Measurements from ENCODE around the gene CASP8AP2. TPM values are rescaled to one million over a fixed set of nuclear protein-coding genes. Genes with fewer than 3 reads are reported as not detected.

CASP8AP2 gene
- total RNA-seq, 1 experiment from 2014 or later, result 22.9 TPM

DNA sequence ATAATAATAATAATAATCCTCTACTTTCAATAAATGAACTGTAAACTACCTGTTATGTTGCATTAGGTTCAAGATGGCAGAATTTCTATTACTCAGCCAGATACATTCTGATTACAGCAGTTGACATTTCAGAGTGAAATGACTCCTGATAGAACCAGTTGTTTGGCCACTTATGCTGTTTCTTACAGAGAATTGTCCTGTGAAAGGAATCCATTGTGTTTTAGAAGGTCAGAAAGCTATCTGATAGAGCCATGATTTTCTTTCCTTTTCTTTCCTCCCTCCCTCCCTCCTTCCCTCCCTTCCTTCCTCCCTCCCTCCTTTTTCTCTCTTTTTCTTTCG is 81.2 kb downstream of the CASP8AP2 start:
- CTCF ChIA-PET, result no interaction called here
- TF ChIP-seq TCF7L2 (IDR thresholded peaks at IDR 0.05; ENCODE audit: low read depth, low read length), result no peak
- no peak for TF ChIP-seq SIN3A (IDR thresholded peaks at IDR 0.05; ENCODE audit: borderline replicate concordance, insufficient read depth, low read depth, low read length)
- TF ChIP-seq, protein P1, sequence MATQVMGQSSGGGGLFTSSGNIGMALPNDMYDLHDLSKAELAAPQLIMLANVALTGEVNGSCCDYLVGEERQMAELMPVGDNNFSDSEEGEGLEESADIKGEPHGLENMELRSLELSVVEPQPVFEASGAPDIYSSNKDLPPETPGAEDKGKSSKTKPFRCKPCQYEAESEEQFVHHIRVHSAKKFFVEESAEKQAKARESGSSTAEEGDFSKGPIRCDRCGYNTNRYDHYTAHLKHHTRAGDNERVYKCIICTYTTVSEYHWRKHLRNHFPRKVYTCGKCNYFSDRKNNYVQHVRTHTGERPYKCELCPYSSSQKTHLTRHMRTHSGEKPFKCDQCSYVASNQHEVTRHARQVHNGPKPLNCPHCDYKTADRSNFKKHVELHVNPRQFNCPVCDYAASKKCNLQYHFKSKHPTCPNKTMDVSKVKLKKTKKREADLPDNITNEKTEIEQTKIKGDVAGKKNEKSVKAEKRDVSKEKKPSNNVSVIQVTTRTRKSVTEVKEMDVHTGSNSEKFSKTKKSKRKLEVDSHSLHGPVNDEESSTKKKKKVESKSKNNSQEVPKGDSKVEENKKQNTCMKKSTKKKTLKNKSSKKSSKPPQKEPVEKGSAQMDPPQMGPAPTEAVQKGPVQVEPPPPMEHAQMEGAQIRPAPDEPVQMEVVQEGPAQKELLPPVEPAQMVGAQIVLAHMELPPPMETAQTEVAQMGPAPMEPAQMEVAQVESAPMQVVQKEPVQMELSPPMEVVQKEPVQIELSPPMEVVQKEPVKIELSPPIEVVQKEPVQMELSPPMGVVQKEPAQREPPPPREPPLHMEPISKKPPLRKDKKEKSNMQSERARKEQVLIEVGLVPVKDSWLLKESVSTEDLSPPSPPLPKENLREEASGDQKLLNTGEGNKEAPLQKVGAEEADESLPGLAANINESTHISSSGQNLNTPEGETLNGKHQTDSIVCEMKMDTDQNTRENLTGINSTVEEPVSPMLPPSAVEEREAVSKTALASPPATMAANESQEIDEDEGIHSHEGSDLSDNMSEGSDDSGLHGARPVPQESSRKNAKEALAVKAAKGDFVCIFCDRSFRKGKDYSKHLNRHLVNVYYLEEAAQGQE (IDR thresholded peaks at IDR 0.05; ENCODE audit: insufficient read depth in 1 of 2, low read depth in 2 of 2, low read length in 1 of 2), result no peak
- TF ChIP-seq POLR2AphosphoS5 (IDR thresholded peaks at IDR 0.05; ENCODE audit: low read depth, low read length), result no peak
- TF ChIP-seq, protein P2, sequence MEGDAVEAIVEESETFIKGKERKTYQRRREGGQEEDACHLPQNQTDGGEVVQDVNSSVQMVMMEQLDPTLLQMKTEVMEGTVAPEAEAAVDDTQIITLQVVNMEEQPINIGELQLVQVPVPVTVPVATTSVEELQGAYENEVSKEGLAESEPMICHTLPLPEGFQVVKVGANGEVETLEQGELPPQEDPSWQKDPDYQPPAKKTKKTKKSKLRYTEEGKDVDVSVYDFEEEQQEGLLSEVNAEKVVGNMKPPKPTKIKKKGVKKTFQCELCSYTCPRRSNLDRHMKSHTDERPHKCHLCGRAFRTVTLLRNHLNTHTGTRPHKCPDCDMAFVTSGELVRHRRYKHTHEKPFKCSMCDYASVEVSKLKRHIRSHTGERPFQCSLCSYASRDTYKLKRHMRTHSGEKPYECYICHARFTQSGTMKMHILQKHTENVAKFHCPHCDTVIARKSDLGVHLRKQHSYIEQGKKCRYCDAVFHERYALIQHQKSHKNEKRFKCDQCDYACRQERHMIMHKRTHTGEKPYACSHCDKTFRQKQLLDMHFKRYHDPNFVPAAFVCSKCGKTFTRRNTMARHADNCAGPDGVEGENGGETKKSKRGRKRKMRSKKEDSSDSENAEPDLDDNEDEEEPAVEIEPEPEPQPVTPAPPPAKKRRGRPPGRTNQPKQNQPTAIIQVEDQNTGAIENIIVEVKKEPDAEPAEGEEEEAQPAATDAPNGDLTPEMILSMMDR (IDR thresholded peaks at IDR 0.05), result no peak
- intact Hi-C loops (cut with micrococcal nuclease; ENCODE audit: unreplicated experiment), result no loop called here
- in situ Hi-C loops (cut with HindIII; ENCODE audit: low pct_unique_long_range_greater_than_20kb, low sequenced_read_pairs), result no loop called here
- BruUV-seq (replicated peaks), result no TSS peak
- ATAC-seq (no peak), DNase-seq (ENCODE audit: low read depth, low spot score) (no peak)
- Histone ChIP-seq H3K27me3 (ENCODE audit: control insufficient read depth, insufficient read depth, low read length) (no peaks in the 10 kb centered on the region), H3K4me1 (ENCODE audit: control insufficient read depth, insufficient read depth, low read length) (no peaks in the 10 kb centered on the region), H3K4me3 (ENCODE audit: low read depth in 2 of 2, low read length in 2 of 2) (no peak overlapping the region), H3K9me3 (ENCODE audit: control insufficient read depth, insufficient read depth, low read depth, low read length) (no peaks in the 10 kb centered on the region), H3K36me3 (ENCODE audit: control insufficient read depth, insufficient read depth, low read length) (no peaks in the 10 kb centered on the region), H3K27ac (ENCODE audit: low read length) (no peak overlapping the region)
- POLR2A ChIA-PET, result no interaction called here

DNA sequence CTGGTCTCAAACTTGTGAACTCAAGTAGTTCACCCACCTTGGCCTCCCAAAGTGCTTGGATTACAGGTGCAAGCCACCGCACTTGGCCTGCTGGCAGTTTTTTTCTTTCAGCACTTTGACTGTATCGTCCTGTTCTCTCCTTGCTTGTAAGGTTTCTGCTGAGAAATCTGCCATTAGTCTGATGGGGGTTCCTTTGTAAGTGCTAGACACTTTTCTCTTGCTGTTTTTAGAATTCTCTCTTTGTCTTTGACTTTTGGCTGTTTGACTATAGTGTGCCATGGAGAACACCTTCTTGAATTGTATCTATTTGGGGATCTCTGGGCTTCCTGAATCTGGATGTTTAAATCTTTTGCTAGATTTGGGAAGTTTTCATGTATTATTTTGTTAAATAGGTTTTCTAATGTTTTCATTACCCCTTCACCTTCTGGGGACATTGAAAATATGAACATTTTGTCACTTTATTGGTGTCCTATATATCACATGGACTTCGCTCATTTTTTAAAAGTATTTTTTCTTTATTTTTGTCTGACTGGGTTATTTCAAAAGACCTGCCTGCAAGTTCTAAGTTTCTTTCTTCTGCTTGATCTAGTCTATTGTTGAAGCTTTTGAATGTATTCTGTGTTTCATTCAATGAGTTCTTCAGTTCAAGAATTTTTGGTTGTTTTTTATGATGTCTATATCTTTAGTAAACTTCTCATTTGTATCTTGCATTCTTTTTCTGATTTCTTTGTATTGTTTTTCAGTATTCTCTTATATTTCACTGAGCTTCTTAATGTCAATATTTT is 86.6 kb downstream of the CASP8AP2 start:
- POLR2A ChIA-PET, result no interaction called here
- ATAC-seq (no peak), DNase-seq (ENCODE audit: low read depth, low spot score) (no peak)
- Histone ChIP-seq H3K4me1 (ENCODE audit: control insufficient read depth, insufficient read depth, low read length) (no peaks in the 10 kb centered on the region), H3K9me3 (ENCODE audit: control insufficient read depth, insufficient read depth, low read depth, low read length) (no peaks in the 10 kb centered on the region), H3K36me3 (ENCODE audit: control insufficient read depth, insufficient read depth, low read length) (no peaks in the 10 kb centered on the region), H3K27me3 (ENCODE audit: control insufficient read depth, insufficient read depth, low read length) (no peaks in the 10 kb centered on the region), H3K4me3 (ENCODE audit: low read depth in 2 of 2, low read length in 2 of 2) (no peak overlapping the region), H3K27ac (ENCODE audit: low read length) (no peak overlapping the region)
- in situ Hi-C loops (cut with HindIII; ENCODE audit: low pct_unique_long_range_greater_than_20kb, low sequenced_read_pairs) (no loop called here), intact Hi-C loops (cut with micrococcal nuclease; ENCODE audit: unreplicated experiment) (no loop called here)
- CTCF ChIA-PET, result no interaction called here
- no TSS peak for BruUV-seq (replicated peaks)
- TF ChIP-seq, protein P1 (IDR thresholded peaks at IDR 0.05; ENCODE audit: insufficient read depth in 1 of 2, low read depth in 2 of 2, low read length in 1 of 2), result no peak
